Cardiac muscle cell (in vitro differentiated cells and primary cell): Measurements from ENCODE around the gene CAMK1G. TPM values are rescaled to one million over a fixed set of nuclear protein-coding genes. Genes with fewer than 3 reads are reported as not detected.
A peak's percentile ranks its signal among the peaks of the same experiment; 100 is the strongest.

Experiments used
- DNase-seq, 2 donors: peaks; one replicate each; pipeline versions ENCODE4 v3.0.0 to v3.0.0-alpha.2; 2010 to 2017; ENCODE audit warnings: low read depth in 1 of 2, low spot score in 1 of 2
- H3K27ac ChIP-seq: fragments of 200-600 bp; sonication (generic); 2 replicates; pipeline ENCODE4 v1.5.1; 2016
- H3K27me3 ChIP-seq: fragments of 200-600 bp; sonication (generic); 2 replicates; pipeline ENCODE4 v1.6.0; 2016; ENCODE audit warnings: control low read depth
- H3K36me3 ChIP-seq: fragments of 200-600 bp; sonication (generic); 2 replicates; pipeline ENCODE4 v1.5.1; 2016; ENCODE audit warnings: control low read depth
- H3K4me1 ChIP-seq: fragments of 200-600 bp; sonication (generic); 2 replicates; pipeline ENCODE4 v1.8.1; 2017; ENCODE audit warnings: low read depth, mild to moderate bottlenecking, mixed run types
- H3K4me3 ChIP-seq: fragments of 200-600 bp; sonication (generic); 2 replicates; pipeline ENCODE4 v1.5.1; 2016; ENCODE audit warnings: mild to moderate bottlenecking
- H3K9me3 ChIP-seq: fragments of 200-600 bp; sonication (generic); 2 replicates; pipeline ENCODE4 v1.5.1; 2017; ENCODE audit warnings: low read depth, mild to moderate bottlenecking, control low read depth
- CTCF ChIP-seq: IDR thresholded peaks from 2 replicates; pipeline ENCODE4 v1.5.1; 2012; ENCODE audit warnings: low read depth, mild to moderate bottlenecking, low read length
- polyA plus RNA-seq: library from polyadenylated mRNA; unstranded; fragments of >200 nt; fragmentation: Nextera tagmentation; extraction: Ambion mirVana; gene quantifications from 2 replicates; pipeline ENCODE4 v1.2.1, GENCODE V29; 2016
- total RNA-seq: library from RNA; depleted of rRNA; stranded (reverse); fragments of >200 nt; gene quantifications from 2 replicates; pipeline ENCODE4 v1.2.3, GENCODE V29; 2016

Gene CAMK1G
- total and polyA plus RNA-seq, 2 experiments from 2014 or later: 5.0 to 8.5 TPM

DNA sequence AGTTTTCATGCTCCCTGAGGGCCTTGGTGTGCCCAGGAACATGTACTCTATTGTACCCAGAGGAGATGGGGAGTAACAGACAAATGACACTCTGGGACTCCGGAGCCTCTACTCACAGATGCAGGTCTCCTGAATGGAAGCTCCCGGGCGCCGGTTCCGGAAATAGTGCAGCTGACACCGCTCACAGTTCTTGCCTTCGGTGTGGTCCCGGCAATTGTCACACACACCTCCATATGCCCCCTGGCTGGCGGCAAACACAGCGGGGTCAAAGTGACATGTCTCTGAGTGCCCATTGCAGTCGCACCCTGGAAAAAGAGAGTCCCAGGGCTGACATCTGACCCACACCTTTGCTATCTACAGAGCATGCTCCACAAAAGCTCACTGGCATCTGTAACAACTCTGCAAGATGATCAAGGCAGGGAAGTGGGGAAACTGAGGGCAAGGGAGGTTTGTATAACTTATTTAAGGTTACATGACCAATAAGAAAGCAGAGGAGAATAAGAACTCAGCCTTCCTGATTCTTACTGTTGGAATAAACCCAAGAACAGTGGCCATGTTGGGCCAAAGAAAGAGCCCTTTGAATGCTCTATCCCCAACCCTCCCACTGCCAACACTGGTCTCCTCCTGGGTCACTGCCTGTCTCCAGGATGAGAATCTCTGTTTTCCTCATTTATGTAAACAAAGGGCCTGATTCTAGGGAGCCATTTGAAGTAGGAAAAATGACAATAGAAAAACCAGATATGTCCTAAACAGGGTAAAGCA, 46.3 kb downstream of the CAMK1G start:
- Histone ChIP-seq H3K27me3 (no peaks in the 10 kb centered on the region), H3K9me3 (no peaks in the 10 kb centered on the region), H3K36me3 (no peaks in the 10 kb centered on the region), H3K4me1 (peaks cover 19% of the 10 kb centered on the region), H3K27ac (no peak overlapping the region), H3K4me3 (no peak overlapping the region)
- DNase-seq: no peak
- no peak for TF ChIP-seq CTCF

GRCh38 chr1:209630383-209631225, 47.1 kb downstream of the CAMK1G start:
- DNase-seq: no peak
- H3K27me3 ChIP-seq: no peaks in the 10 kb centered on the region
- no peaks in the 10 kb centered on the region for H3K9me3 ChIP-seq
- no peak overlapping the region for H3K4me3 ChIP-seq
- H3K27ac ChIP-seq: no peak overlapping the region
- H3K4me1 ChIP-seq: peaks cover 11% of the 10 kb centered on the region
- no peaks in the 10 kb centered on the region for H3K36me3 ChIP-seq
- no peak for TF ChIP-seq CTCF

- DNase-seq: peak in 1 of 2 donors; percentile 19
Observed at GRCh38 chr1:209633335-209633997, 50.0 kb downstream of the CAMK1G start.

DNA sequence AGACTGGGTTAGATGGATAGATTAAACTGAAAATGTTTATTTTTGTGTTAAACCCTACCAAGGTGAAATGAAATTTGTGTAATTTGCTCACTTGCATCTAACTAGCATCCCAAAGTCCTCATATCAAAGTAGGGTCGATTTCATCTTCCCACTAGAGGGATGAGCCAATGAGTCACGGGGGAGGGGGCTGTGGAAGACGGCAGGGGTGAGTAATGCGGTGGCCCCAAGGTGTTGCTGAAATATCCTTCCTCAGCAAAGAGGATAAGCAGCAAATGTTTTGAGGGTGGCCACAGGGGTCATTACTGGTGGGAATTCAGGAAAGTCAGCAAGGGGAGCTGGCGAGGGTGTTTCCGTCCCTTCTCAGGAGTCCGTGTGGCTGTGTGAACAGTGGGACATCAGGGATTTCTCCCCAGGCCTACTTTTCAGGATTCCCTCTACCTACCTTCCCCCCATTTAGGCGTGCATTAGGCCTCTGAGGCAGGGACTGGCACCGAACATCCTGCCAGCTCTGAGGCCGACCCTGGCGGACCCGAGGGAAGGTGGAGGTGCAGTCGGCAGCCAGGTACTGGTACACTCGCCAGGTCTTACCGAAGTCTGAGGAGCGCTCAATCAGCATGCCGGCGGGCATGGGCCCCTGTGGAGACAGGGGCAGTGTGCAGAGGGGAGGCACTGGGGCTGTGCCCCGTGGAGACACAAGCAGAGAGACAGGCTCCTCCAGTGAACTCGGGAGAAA, 50.7 kb downstream of the CAMK1G start:
- Histone ChIP-seq H3K4me1 (peaks cover 8% of the 10 kb centered on the region), H3K27me3 (no peaks in the 10 kb centered on the region), H3K9me3 (no peaks in the 10 kb centered on the region), H3K27ac (no peak overlapping the region), H3K36me3 (no peaks in the 10 kb centered on the region), H3K4me3 (no peak overlapping the region)
- no peak for DNase-seq
- TF ChIP-seq CTCF: no peak

More at GRCh38 chr1:209633335-209633997, 50.0 kb downstream of the CAMK1G start:
- no peaks in the 10 kb centered on the region for H3K36me3 ChIP-seq
- H3K4me1 ChIP-seq: peaks cover 8% of the 10 kb centered on the region
- no peaks in the 10 kb centered on the region for H3K9me3 ChIP-seq
- no peak for TF ChIP-seq CTCF
- H3K4me3 ChIP-seq: no peak overlapping the region
- no peak overlapping the region for H3K27ac ChIP-seq
- no peaks in the 10 kb centered on the region for H3K27me3 ChIP-seq

GRCh38 chr1:209635850-209636249, 52.3 kb downstream of the CAMK1G start:
- no peaks in the 10 kb centered on the region for H3K9me3 ChIP-seq
- H3K27me3 ChIP-seq: no peaks in the 10 kb centered on the region
- no peak overlapping the region for H3K27ac ChIP-seq
- H3K36me3 ChIP-seq: no peaks in the 10 kb centered on the region
- no peak for DNase-seq
- H3K4me1 ChIP-seq: peaks cover 4% of the 10 kb centered on the region
- TF ChIP-seq CTCF: no peak
- no peak overlapping the region for H3K4me3 ChIP-seq
